AG08396 (cell line): ENCODE measurements around the gene ADAMTS8.
A peak's percentile ranks its signal among the peaks of the same experiment; 100 is the strongest.

ENCODE experiments used
- DNase-seq: peaks from one replicate; pipeline ENCODE4 v3.0.0; 2012; ENCODE audit warnings: low spot score, mixed read lengths

Gene ADAMTS8, protein sequence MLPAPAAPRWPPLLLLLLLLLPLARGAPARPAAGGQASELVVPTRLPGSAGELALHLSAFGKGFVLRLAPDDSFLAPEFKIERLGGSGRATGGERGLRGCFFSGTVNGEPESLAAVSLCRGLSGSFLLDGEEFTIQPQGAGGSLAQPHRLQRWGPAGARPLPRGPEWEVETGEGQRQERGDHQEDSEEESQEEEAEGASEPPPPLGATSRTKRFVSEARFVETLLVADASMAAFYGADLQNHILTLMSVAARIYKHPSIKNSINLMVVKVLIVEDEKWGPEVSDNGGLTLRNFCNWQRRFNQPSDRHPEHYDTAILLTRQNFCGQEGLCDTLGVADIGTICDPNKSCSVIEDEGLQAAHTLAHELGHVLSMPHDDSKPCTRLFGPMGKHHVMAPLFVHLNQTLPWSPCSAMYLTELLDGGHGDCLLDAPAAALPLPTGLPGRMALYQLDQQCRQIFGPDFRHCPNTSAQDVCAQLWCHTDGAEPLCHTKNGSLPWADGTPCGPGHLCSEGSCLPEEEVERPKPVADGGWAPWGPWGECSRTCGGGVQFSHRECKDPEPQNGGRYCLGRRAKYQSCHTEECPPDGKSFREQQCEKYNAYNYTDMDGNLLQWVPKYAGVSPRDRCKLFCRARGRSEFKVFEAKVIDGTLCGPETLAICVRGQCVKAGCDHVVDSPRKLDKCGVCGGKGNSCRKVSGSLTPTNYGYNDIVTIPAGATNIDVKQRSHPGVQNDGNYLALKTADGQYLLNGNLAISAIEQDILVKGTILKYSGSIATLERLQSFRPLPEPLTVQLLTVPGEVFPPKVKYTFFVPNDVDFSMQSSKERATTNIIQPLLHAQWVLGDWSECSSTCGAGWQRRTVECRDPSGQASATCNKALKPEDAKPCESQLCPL

DNA sequence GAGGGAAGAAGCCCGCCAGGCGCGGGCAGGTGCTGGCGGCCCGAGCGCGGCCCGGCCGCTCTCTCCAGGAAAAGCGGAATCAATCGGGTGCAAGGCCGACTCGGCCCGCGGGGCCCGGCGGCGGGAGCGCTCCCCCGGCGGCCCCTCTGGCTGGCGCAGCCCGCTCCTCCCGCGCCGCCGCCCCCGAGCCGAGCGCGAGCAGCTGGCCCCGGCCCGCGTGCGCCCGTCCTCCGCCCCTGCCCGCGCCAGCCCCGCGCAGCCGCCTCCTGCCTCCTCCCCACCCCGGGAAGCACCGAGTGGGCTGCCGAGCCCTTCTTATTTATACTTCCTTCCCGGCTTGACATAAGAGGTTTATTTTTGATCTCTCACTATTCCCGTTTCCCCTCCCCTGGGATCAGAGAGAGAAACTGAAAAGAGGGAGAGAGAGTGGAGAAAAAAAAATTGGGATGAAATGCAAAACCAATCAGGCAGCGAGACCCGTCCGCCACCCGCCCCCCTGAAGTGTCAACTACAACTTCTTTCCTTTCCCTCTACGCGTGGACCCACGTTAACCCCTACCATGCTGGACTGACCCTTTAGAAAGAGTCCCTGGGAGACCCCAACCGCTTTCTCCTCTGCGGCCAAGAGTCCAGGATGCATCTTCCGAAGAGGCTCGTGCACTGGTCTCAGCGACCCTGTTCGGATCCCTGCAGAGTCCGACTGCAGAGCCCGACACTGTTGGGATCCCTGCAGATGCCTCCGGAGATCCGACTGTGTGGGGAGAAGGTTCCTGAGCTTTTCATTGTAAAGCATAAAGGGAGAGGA is at the start of gene ADAMTS8:
Gene ADAMTS8, minus strand, starts transcription at position 294 of the 804 bp plus-strand sequence. CDS start 323 bp downstream, outside the sequence.
- DNase-seq: peak; percentile 46

DNA sequence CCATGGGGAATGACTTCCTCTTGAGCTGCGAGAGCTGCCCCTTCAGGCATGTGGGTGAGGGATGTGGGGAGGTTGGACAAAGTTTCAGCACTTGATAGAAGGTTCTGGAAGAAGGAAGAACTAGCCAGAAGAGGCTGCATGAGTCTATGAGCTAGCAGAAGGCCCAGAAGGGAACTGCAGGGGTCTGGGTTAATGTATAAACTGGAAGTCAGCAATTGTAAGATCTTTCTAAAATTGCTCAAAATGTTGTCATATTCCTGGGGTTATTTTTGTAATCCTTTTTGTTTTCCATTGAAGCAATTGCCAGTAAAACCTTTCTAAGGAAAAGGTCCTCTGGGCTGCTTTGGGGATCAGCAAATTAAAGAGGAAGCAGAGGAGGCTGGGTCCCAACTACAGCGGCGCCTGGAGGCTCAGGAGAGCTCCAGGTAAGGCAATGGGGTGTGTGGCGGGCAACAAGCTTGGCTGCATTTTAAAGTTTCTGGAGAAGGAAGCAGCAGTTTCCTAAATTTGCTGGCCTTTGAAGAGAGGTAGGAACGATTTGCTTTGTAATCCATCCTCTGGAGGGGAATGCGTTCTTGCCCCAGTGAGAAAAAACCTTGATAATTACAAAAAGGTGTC is 49.3 kb upstream of the ADAMTS8 start:
- DNase-seq: peak; percentile 29

DNA sequence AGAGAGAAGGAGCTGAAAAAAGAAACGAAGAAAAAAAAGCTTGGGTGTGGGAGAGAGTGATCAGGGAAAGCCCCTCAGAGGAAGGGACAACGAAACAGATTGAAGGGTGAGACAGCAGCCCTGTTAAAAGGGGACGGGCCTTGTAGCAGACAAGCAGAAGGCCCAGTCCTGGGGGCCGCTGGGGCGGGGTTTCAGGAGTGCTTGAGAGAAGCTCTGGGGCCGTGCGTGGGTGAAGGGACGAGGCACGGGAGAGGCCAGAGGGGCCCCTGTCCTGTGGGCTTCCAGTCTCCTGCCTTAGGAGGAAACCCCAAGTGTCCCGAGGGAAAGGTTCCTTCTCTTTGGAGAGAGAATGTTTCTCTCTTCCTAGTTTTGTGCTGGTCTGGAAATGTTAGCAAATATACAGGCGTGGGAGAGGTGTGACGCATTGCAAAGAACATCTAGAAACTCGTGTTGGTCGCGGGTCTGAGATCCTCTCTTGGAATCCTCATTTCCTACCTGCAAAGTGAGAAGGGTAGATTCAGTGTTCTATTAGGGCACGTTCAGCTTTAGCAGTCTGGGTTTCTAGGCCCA is 48.6 kb upstream of the ADAMTS8 start:
- DNase-seq: peak; percentile 5

DNA sequence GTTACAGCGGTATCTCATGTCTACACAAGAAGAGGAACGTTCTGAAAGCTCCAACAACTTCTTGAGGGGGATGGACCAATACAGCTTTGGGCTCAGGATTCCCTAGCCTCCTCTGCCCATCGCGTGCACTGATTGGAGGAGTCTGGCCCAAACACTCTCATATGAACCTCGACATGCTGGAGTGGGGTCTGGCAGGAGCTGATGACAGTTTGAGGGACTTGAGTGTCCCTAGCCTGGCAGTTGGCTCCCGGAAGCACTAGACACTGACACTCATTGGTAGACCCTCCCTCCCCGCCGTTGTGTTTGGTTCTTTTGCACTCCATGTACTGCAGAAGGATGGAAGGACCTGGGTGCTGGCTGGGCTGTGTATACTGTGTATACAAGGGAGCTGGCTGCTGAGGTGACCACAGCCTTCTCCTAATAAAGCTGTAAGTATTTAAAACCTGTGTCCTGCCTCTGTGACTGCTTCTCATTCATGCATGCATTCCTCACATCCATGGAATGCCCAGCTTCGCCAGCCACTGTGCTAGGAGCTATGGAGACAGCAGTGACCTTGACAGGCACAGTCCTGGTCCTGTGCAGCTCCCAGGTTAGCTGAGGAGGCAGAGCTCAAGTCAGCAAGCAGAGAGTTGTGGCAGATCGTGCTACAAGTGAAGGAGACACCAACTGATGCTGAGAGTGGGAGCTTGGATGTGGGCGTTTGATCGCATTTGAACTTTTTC is 48.0 kb upstream of the ADAMTS8 start:
- peak; percentile 62 for DNase-seq

DNA sequence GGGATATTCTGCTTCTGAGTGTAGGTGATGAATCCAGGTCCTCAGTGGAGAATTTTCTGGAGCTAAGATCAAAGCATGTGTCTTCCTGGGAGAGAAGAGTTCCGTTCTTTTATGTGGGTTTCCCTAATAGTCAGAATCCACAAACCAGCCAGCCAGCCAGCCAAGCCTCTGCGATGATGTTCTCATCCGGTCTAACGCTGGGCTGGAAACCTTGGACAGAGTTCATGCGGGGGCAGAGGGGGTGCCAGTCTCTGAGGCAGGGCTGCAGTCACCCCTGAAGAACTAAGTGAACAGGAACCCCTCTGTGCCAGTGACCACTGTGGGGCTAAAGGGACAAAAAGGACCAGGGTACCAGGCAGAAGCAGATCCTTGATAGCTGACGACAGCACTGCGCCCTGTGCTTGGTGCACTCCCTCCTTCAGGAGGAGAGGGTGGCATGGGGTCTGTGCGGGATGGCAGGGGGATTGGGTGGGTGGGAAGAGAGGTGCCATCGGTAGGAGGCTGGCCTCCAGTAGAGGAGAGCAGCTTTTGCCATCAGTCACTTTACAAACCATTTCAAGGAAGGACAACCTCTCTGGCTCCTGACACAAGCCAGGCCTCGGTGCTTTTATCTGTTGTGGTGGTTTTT is 47.1 kb upstream of the ADAMTS8 start:
- no peak for DNase-seq

DNA sequence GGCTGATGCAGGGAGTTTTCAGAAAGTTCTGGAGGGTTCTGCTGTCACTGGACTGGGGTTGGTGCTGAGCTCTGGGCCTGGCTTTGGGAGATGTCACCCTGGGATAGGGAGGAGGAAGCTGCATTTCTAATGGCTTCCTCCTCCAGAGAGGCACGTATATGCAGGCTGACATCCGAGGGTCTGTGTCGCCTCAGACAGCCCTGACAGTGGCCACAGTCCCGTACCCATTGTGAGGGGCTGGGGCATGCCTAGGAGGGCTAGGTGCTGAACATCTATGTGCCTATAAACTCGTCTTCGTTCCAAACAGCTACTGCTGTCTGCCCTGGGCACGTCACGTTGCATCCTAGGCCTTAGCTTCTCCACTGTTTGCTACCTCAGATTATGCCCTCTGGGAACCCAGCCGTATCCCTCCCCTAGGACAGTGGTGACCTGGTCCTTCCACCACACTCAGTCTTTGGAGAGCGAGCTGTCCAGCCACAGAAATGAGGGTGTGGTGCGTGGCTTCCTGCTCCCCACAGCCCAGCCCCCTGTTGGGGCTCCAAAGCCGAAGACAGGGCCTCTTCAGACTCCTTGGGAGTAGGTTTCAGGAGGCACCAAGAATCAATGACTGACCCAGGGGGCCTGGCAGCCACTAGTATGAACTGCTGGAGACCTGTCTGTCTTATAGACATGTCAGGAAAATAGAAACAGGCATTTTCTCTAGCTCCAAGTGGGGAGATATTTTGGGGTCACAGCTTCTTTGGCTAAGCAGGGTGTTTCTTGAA is 46.4 kb upstream of the ADAMTS8 start:
- no peak for DNase-seq

DNA sequence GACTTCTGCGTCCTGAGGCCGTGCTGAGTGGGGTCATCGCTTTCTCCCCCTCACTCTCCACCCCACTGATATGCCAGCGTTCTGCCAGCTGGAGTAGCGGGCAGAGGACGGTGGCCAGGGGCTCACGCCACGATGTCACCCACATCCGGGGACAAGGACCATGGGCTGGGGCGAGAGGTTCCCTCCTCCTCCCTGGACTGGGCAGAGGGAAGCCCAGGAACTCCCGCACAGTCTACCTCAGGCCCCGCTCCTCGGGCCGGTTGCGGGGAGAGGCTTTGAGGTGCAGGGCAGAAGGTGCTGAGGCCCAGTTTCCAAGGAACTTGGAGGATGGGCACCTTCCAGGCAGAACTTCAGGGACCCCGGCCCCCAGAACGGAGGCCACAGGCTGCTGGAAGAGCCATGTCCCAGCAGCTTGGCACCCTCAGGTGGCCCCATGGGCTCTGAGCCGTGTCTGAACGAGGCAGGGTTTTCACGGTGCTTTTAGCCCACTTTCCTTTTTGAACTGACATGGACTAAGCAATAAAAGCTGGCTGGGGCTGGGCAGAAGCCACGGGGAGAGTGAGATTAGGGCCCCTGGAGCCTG is 45.5 kb upstream of the ADAMTS8 start:
- no peak for DNase-seq

DNA sequence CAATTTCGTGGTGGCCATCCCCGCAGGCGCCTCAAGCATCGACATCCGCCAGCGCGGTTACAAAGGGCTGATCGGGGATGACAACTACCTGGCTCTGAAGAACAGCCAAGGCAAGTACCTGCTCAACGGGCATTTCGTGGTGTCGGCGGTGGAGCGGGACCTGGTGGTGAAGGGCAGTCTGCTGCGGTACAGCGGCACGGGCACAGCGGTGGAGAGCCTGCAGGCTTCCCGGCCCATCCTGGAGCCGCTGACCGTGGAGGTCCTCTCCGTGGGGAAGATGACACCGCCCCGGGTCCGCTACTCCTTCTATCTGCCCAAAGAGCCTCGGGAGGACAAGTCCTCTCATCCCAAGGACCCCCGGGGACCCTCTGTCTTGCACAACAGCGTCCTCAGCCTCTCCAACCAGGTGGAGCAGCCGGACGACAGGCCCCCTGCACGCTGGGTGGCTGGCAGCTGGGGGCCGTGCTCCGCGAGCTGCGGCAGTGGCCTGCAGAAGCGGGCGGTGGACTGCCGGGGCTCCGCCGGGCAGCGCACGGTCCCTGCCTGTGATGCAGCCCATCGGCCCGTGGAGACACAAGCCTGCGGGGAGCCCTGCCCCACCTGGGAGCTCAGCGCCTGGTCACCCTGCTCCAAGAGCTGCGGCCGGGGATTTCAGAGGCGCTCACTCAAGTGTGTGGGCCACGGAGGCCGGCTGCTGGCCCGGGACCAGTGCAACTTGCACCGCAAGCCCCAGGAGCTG is 44.8 kb upstream of the ADAMTS8 start:
- no peak for DNase-seq

DNA sequence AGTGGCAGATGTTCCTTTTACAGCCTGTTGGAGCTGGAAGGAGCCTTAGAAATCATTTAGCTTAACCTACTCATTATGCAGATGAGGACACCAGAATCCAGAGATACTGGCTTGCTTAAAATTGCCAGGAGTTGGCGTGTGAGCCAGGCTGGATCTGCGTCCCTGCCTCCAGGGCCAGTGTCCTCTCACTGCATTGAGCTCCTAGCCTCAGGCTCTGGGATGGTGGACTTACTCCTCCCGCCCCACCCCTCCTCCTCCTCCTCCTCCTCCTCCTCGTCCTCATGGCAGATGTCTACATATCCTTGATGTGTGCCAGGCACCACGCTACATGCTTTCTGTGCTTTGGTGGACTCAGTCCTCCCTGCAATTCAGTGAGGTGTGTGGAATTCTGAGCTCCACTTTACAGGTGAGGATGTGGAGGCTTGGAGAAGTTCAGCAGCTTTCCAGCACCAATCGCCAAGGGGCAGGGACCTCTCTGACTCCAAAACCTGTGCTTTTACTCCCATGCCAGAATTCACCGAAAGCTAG is 44.1 kb upstream of the ADAMTS8 start:
- DNase-seq: no peak

DNA sequence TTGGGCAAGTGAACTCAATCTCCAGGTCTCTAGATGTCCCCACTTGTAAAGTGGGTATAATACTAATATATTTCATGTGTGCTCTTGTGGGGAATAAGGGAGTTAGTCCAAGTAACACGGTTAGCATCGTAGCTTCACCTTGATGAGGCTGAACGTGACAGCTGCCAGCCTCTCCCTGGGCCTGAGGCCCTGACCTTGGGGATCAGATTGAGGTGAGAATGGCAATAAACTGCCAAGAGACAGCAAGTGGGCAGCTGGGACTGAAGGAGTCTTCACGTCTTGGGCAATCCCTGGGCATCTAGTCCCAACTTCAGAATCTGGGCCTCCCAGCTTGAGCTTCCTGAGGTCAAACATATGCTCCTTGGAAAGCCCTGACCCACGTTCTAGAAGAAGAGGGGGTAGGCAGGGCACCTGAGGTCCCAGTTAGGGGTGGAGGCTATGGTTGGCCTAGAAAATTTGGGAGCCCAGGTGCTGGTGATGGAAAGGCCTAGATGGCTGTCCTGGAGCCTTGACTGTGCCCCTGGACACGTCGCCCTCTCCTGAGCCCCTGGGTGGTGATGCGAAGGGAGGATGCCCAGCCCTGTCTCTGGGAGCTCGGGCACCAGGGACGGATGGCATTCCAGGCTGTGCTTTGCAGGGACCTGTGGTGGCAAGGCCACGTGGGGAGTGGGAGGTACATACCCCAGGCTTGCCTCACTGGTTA is 43.5 kb upstream of the ADAMTS8 start:
- no peak for DNase-seq

DNA sequence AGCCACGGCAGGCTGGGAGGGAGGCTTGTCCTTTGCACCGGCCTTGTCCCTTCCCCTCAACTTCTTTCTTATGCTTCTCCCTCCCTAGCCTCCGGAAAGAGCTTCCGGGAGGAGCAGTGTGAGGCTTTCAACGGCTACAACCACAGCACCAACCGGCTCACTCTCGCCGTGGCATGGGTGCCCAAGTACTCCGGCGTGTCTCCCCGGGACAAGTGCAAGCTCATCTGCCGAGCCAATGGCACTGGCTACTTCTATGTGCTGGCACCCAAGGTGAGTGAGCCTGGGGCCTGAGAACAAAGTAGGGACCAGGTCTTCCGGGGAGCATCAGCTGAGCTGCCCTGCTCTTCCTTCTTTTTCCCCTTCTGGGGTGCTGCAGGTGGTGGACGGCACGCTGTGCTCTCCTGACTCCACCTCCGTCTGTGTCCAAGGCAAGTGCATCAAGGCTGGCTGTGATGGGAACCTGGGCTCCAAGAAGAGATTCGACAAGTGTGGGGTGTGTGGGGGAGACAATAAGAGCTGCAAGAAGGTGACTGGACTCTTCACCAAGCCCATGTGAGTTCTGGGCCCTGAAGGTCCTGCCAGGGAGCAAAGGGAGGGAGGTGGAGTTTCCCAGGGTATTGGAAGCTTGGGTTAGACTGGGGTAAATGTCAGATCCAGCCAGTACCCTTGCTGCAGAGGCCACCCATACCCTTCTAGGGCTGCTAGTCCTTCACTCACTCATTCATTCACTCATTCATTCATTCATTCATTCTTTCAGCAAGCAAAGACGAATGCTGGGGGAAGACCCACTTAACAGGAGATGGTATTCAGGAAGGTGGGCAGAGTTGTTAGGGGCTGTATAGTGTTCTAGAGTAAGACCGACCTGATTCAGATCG is 42.7 kb upstream of the ADAMTS8 start:
- DNase-seq: no peak

DNA sequence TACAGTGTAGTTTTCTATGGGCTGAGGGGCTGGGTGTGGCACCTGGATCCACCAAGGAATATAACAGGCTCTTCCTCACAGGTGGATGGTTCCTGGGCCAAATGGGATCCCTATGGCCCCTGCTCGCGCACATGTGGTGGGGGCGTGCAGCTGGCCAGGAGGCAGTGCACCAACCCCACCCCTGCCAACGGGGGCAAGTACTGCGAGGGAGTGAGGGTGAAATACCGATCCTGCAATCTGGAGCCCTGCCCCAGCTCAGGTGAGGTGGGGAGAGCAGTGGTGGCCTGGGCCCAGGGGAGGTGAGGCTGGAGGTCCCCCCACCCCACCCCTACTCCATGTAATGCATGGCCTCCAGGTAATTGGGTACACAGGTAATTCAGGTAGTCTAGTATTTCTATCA is 40.8 kb upstream of the ADAMTS8 start:
- DNase-seq: no peak

DNA sequence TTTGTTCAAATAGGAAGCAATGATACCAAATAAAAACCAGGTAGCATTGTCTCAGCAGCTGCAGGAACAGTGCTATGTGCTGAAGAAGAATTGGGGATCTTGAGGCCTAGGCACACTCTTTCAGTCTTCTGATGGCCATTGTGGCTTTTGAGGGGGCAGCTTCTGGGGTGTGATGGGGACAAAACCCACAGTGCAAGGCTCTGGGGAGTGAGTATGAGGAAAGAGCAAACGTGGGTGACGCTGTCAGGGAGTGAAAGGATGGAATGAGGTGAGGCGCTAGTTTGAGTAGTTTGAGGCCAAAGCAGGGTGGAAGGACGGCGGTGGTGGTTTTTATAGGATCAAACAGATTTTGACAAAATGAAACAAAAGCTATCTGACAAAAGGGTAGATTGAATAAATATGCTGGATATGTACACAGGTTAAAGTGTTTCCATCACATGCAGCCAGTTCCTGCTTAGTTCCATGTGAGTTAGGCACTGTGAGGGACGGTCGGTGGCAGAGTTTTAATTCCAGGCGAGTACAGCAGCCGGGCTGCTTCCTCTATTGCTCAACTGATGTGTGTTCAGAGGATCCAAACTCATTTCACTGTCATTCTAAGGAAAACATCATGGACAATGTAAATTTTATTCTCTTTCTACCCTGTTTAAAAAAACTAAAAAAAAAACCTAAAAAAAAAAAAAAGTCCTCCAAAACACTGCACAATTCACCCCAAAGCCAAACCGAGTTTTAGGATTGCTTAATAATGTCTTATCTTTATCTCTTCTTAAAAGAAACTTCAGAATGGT is 38.9 kb upstream of the ADAMTS8 start:
- no peak for DNase-seq

DNA sequence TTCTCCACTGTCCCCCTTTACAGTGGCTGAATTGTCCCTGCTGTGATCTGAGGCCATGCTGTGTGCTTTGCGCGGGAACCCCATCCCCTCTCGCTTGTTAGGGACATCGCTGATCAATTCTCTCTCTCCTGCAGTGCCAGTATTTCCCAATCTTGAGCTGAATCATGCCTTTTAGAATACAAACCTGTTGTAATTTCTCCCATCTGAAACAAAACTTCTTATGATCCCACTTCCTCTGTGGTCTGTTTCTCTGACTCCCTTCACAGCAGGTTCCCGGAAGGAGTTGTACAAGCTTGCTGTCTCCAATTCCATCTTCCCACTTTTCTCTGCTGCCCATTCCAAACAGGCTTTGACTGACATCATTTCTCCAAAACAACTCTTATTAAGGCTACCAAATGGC is 36.9 kb upstream of the ADAMTS8 start:
- no peak for DNase-seq

DNA sequence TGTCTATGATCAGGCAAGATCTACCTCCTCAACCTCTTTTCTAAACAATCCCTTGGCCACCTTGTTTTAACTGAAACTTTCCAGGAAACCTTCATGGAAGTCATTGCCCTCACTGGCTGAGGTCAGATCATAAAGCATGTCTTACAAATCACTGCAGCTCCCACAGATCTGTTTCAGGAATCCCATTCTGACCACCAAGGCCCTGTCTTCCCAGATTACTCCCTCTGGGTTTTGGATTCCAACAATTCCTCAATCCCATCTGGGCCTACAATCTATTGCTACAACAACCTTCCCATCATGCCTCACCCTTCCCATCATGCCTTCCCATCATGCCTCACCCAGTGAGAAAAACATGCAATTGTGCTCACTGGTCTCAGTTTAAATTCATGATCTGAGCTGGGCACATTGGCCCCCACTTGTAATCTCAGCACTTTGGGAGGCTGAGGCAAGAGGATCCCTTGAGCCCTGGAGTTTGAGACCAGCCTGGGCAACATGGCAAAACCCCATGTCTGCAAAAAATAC is 35.9 kb upstream of the ADAMTS8 start:
- no peak for DNase-seq
